NCI-H82 treated with DMSO at 0.1 percent for 48 hours (cell line): Measurements from ENCODE around the gene PROK2.

Experiments used
- DNase-seq: peaks from one replicate; lab custom pipeline; 2025; ENCODE audit not compliant: unreplicated experiment; lab: John Stamatoyannopoulos, UW

PROK2 gene

GRCh38 chr3:71751602-71752001 lies 33.3 kb downstream of the PROK2 start:
- no peak for DNase-seq

GRCh38 chr3:71744738-71745137 lies 40.2 kb downstream of the PROK2 start:
- no peak for DNase-seq

GRCh38 chr3:71742621-71743020 lies 42.3 kb downstream of the PROK2 start:
- DNase-seq: no peak

GRCh38 chr3:71734881-71735280 lies 50.1 kb downstream of the PROK2 start:
- DNase-seq: no peak

GRCh38 chr3:71733319-71733718 lies 51.6 kb downstream of the PROK2 start:
- DNase-seq: no peak

GRCh38 chr3:71732637-71733036 lies 52.3 kb downstream of the PROK2 start:
- DNase-seq: no peak

- peak; percentile 43 for DNase-seq
Measured at GRCh38 chr3:71728632-71729342, 56.2 kb downstream of the PROK2 start.

- DNase-seq: no peak
Measured at GRCh38 chr3:71726146-71726545, 58.8 kb downstream of the PROK2 start.

GRCh38 chr3:71725271-71725991 lies 59.5 kb downstream of the PROK2 start, which contains the start of gene EIF4E3:
Gene EIF4E3, minus strand, starts transcription at chr3:71725402. Its CDS starts 35 bp downstream, at chr3:71725367.
- DNase-seq: peak; percentile 5

- no peak for DNase-seq
Measured at GRCh38 chr3:71724584-71725270, 60.2 kb downstream of the PROK2 start.

GRCh38 chr3:71724171-71724453 lies 60.8 kb downstream of the PROK2 start:
- no peak for DNase-seq

- no peak for DNase-seq
Measured at GRCh38 chr3:71723452-71724170, 61.3 kb downstream of the PROK2 start.

- no peak for DNase-seq
Measured at GRCh38 chr3:71722693-71723092, 62.3 kb downstream of the PROK2 start.
